ENCODE measurements around the gene SMOC1. TPM values are rescaled to one million over a fixed set of nuclear protein-coding genes. Genes with fewer than 3 reads are reported as not detected.

The SMOC1 gene
- total RNA-seq, 1 experiment from 2014 or later: 0.68 TPM

DNA sequence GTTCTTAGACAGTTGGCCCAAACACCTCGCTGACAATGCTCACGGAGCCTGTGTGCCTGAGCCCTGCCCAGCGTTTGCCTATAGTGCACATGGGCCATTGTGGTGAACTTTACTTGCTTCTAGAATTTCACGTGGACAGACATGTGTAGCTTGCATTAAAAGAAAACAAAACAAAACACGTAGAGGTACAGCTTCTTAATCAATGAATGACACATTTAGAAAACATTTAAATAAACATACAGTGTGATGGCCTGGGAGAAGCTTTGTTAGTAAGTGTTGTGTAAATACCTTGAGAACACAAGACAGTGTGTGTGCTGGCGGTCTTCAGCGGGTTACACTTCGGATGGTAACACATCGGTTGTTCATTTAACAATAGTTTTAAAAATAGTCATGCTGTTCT lies 38.1 kb downstream of the SMOC1 start:
- H2BK20ac ChIP-seq (ENCODE audit: low read depth, low read length, poor library complexity, severe bottlenecking): no peak overlapping the region
- Mint-ChIP-seq H3K27ac (no peak overlapping the region), H3K36me3 (ENCODE audit: insufficient read depth in 1 of 3, low read depth in 3 of 3) (no peaks in the 10 kb centered on the region), H3K27me3 (ENCODE audit: low read depth) (peaks cover 5% of the 10 kb centered on the region), H3K9me3 (no peaks in the 10 kb centered on the region), H3K4me3 (no peak overlapping the region), H3K4me1 (peaks cover 17 to 20% of the 10 kb centered on the region in 2 experiments)
- H3K79me1 ChIP-seq (ENCODE audit: insufficient read depth, low read depth, low read length, poor library complexity, severe bottlenecking): no peaks in the 10 kb centered on the region
- no peaks in the 10 kb centered on the region for H3K23me2 ChIP-seq (ENCODE audit: insufficient read length, low read depth, low read length, poor library complexity, severe bottlenecking)
- H3K56ac ChIP-seq (ENCODE audit: insufficient read length, low read depth, low read length): no peak overlapping the region
- H2BK12ac ChIP-seq (ENCODE audit: insufficient read length, low read depth, low read length): no peak overlapping the region
- no peak overlapping the region for H2BK15ac ChIP-seq (ENCODE audit: low read depth, low read length)
- no peak overlapping the region for H4K91ac ChIP-seq (ENCODE audit: insufficient read length, low read depth, low read length)
- H3T11ph ChIP-seq (ENCODE audit: low read length): no peak overlapping the region
- H3K18ac ChIP-seq (ENCODE audit: insufficient read length, low read depth, low read length): no peak overlapping the region
- H3K27ac ChIP-seq (ENCODE audit: insufficient read length, low read depth, low read length): no peak overlapping the region
- H3K4me1 ChIP-seq (ENCODE audit: insufficient read depth, low read length): no peaks in the 10 kb centered on the region
- no CpG with 5 or more reads among the region's 9 CpGs for WGBS (ENCODE audit: extremely low coverage, insufficient read length, low lambda C conversion rate)
- H4K5ac ChIP-seq (ENCODE audit: insufficient read length, low read depth, low read length): no peak overlapping the region
- no peak overlapping the region for H3K4me2 ChIP-seq (ENCODE audit: insufficient read depth, insufficient read length, low read length)
- no peaks in the 10 kb centered on the region for H3K79me2 ChIP-seq (ENCODE audit: insufficient read depth, low read length)
- H2BK120ac ChIP-seq (ENCODE audit: low read depth, low read length, poor library complexity, severe bottlenecking): no peak overlapping the region
- no peak overlapping the region for H3K23ac ChIP-seq (ENCODE audit: insufficient read length, low read depth, low read length)
- H3K4ac ChIP-seq (ENCODE audit: low read depth, low read length): no peak overlapping the region
- H2AFZ ChIP-seq (ENCODE audit: low read length): no peak overlapping the region
- H4K20me1 ChIP-seq (ENCODE audit: control insufficient read depth, insufficient read depth, insufficient read length): no peaks in the 10 kb centered on the region
- H2AK5ac ChIP-seq (ENCODE audit: insufficient read length, low read length): no peak overlapping the region
- TF ChIP-seq, protein P1, sequence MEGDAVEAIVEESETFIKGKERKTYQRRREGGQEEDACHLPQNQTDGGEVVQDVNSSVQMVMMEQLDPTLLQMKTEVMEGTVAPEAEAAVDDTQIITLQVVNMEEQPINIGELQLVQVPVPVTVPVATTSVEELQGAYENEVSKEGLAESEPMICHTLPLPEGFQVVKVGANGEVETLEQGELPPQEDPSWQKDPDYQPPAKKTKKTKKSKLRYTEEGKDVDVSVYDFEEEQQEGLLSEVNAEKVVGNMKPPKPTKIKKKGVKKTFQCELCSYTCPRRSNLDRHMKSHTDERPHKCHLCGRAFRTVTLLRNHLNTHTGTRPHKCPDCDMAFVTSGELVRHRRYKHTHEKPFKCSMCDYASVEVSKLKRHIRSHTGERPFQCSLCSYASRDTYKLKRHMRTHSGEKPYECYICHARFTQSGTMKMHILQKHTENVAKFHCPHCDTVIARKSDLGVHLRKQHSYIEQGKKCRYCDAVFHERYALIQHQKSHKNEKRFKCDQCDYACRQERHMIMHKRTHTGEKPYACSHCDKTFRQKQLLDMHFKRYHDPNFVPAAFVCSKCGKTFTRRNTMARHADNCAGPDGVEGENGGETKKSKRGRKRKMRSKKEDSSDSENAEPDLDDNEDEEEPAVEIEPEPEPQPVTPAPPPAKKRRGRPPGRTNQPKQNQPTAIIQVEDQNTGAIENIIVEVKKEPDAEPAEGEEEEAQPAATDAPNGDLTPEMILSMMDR (conservative IDR thresholded peaks at IDR 0.05): no peak
- no peak overlapping the region for H2BK5ac ChIP-seq (ENCODE audit: insufficient read length, low read length)
- H3K9ac ChIP-seq (ENCODE audit: extremely low read depth, insufficient read length, low read length): no peak overlapping the region
- no peak for DNase-seq
- no peaks in the 10 kb centered on the region for H3K27me3 ChIP-seq (ENCODE audit: insufficient read depth, low read length)
- no peak overlapping the region for H3K14ac ChIP-seq (ENCODE audit: insufficient read depth, low read length)
- H4K8ac ChIP-seq (replicated peaks; ENCODE audit: insufficient read length, low read depth, low read length): no peak overlapping the region
- no peaks in the 10 kb centered on the region for H3K9me3 ChIP-seq (ENCODE audit: control insufficient read depth, low read depth, low read length)

All from H9 (cell line).